NCI-H510A (cell line): ENCODE results near the gene PAIP2.
"Not testable (repeated sequence)": the region's sequence is repeated elsewhere in the genome, so short reads cannot be mapped to it uniquely, and the experiment has no call there.

ENCODE experiments used
- DNase-seq: peaks from one replicate; lab custom pipeline; 2025; lab: John Stamatoyannopoulos, UW

PAIP2 gene

DNA sequence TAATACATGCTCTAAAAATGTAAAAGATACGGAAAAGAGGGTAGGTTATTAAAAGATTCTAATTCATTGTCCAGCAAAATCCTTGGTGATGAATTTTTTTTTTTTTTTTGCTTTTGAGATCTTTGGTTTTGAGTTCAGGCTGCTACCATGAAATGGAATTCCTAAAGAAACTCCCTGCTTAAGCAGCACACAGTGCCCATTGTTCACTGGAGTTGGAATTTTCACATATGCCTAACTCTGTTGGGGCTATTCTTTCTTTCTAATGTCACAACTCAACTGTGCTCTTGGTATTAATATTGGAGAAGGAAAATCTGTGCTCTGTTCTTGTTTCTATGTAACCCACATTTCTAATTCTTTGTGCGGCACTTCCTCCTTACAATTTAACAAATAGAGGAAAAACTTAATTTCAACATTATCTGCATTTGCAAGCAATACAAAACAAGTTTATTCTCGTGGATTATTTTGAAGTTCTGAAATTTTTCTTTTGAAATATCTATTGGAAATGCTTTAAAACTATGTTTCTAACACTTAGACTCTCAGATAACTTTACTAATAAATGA, 26.5 kb upstream of the PAIP2 start:
- no peak for DNase-seq

DNA sequence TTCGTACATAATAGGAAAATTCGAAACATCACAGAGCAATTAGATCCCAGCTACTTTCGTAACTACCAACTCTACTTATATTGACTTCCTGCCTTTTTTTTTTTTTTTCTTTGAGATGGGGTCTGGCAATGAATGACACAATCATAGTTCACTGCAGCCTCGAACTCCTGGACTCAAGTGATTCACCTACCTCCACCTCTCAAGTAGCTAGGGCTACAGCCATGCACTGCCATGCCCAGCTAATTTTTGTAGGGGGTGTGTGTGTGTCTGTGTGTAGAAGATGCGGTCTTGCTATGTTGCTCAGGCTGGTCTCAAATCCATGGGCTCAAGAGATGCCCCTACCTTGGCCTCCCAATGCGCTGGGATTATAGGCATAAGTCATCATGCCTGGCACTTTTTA, 5.8 kb upstream of the PAIP2 start:
- no peak for DNase-seq

DNA sequence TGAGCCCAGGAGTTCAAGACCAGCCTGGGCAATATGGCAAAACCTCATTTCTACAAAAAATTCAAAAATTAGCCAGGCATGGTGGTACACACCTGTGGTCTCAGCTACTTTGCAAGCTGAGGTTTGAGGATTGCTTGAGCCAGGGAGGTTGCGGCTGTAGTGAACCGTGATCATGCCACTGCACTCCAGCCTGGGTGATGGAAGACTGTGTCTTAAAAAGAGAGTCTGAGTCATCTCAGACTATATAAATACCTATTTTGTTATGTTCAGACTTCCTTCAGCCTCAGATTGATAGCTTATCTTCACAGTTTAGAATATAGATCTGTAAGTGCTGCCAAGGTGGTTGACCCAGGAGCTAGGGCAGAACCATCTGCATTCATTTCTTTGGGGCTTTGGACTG, 1.6 kb upstream of the PAIP2 start:
- DNase-seq: no peak

DNA sequence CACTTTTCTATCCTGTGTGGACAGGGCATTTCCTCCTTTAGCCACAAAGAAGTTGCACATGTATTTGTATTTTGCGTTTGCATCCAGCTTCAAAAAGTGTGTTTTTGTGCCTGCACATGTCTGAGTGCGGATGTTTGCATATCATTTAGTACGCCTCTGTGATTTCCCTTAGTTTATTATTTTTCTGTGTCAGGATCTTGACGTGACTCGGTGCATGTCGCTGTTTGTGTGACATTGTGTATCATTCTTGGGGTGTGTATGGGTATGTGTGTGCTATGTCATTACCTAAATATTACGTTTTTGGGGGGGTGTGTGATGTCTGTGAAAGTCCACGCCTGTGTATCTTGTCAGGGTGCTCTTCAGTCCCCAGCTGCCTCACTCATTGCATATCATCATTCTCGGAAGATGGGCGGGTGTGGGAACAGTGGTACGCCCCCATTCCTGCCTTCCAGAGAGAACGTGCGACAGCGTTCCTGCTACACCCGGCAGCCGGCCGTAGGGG, 416 bp upstream of the PAIP2 start:
- DNase-seq: no peak

DNA sequence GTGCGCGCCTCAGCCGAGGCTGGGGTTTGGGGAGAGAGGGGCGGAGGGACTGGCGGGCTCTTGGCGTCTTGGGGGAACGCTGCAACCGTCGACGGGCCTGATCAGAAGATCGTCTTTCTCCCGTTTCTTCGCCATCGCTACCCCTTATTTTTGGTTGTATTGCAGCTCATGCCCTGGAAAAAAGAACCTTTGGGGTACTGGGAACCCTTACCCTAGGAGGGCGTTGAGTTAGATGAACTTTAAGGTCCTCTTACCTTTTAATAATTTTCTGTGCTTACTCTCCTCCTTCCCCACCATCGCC, 719 bp downstream of the PAIP2 start:
- no peak for DNase-seq

DNA sequence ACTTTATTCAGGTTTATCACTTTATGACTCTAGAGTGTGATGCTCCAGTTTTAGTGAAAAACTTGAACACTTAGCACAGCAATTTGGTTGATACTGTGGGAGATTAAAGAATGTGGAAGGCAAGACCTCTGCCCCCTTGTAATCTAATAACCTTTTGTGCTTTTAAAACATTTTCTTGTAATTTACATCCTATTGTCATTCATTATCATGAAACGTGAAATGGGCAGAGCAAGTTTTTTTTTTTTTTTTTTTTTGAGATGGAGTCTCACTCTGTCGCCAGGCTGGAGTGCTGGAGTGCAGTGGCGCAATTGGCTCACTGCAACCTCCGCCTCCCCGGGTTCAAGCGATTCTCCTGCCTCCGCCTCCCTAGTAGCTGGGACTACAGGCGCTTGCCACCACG, 1.8 kb downstream of the PAIP2 start:
- DNase-seq: no peak

DNA sequence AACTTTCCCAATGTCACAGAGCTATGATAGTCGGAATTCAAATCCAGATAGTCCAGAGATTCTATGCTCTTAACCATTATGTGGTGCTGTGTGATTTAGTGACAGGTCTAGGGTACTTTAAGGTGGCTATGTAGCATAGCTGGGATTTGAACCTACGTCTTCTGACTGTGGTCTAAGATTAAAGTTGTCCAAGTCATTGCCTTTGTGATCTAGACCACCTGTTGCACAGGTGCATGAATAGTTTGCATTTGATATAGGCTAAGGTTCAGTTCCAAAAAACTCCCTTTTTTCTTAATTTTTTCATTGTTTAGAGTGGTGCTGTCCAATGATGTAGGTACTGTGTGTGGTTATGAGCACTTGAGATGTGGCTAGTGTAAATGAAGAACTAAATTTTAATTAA, 2.5 kb downstream of the PAIP2 start:
- no peak for DNase-seq

DNA sequence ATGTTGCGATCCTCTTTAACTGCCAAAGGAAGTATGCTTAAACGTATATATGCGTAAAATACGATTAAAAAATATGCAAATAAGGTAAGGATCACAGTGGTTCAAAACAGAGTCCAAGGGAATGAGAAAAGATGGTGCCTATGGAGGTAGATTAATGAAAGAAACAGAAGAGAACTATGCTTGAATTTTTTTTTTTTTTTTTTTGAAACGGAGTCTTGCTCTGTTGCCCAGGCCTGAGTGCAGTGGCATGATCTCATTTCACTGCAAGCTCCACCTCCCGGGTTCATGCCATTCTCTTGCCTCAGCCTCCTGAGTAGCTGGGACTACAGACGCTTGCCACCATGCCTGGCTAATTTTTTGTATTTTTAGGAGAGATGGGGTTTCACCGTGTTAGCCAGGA, 3.8 kb downstream of the PAIP2 start:
- DNase-seq: not testable (repeated sequence)

DNA sequence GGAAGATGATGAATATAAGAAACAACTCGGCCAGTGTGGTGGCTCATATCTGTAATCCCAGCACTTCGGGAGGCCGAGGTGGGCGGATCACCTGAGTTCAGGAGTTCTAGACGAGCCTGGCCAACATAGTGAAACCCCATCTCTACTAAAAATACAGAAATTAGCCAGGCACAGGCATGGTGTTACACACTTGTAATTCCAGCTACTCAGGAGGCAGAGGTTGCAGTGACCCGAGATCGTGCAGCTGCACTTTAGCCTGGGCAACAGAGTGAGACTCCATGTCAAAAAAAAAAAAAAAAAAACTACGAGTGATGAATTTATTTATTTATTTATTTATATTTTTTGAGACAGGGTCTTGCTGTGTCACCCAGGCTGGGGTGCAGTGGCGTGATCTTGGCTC, 6.2 kb downstream of the PAIP2 start:
- not testable (repeated sequence) for DNase-seq

DNA sequence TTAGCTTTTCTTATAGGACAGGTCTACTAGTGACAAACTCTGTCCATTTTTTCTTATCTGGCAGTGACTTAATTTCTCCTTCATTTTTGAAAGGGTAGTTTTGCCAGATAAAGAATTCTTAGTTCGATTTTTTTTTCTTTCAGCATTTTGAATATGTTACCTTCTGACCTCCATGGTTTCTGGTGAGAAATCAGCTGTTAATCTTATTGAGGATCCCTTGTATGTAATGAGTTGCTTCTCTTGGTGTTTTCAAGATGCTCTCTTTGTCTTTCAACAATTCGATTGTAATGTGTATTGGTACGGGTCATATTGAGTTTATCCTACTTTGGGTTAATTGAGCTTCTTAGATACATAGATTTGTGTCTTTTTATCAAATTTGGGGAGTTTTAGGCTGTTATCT, 12.5 kb downstream of the PAIP2 start:
- no peak for DNase-seq

DNA sequence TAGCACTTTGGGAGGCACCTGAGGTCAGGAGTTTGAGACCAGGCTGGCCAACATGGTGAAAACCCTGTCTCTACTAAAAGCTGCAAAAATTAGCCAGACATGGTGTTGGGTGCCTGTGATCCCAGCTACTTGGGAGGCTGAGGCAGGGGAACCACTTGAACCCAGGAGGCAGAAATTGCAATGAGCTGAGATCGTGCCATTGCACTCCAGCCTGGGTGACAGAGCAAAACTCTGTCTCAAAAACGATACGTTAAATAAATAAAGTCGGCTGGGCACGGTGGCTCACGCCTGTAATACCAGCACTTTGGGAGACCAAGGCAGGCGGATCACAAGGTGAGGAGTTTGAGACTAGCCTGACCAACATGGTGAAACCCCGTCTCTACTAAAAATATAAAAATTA, 14.2 kb downstream of the PAIP2 start:
- not testable (repeated sequence) for DNase-seq

DNA sequence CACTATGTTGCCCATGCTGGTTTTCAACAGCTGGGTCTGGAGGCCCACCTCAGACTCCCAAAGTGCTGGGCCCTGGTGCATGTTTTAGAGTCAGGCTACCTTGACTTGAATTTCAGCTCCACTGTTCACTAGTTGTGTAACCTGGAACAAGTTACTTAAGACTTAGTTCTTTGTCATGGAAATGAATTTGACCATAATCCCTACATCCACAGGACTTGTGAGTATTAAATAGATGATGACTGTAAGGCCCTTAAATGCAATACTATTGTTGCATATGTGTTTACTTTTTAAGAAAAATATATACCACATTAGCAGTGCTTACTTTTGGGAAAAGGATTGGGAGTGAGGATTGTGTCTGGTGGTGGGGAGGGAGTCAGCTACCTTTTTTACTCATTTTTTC, 16.4 kb downstream of the PAIP2 start:
- no peak for DNase-seq

DNA sequence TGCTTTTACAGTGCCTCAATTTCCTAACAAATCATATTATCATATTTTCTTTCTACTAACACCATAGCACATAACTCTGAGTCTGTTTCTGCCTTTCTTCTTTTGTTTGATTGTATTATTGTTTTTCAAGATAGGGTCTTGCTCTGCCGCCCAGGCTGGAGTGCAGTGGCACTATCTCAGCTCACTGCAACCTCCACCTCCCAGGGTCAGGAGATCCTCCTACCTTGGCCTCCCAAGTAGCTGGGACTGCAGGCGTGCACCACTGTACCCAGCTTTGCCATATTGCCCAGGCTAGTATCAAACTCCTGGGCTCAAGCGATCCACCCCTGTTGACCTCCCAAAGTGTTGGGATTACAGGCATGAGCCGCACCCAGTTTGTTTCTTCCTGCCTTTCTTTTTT, 18.7 kb downstream of the PAIP2 start:
- DNase-seq: no peak

DNA sequence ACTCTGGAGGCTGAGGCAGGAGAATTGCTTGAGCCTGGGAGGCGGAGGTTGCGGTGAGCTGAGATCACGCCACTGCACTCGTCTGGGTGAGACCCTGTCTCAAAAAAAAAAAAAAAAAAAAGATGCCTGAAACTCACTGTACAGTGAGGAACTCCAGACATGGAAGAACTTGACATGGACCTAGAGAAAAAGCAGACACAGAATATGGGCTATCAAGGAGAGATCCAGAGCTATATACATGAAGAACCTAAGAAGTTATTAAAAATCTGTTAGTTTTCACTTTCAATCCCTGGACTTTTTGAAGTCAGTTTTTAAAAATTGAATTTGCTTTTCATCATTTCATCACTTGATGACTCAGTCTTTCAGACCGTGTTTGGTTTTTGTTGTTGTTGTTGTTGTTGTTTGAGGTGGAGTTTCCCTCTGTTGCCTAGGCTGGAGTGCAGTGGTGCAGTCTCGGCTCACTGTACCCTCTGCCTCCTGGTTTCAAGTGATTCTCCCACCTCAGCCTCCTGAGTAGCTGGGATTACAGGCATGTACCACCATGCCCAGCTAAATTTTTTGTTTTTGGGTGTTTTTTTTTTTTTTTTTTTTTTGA, 20.3 kb downstream of the PAIP2 start:
- DNase-seq: no peak

DNA sequence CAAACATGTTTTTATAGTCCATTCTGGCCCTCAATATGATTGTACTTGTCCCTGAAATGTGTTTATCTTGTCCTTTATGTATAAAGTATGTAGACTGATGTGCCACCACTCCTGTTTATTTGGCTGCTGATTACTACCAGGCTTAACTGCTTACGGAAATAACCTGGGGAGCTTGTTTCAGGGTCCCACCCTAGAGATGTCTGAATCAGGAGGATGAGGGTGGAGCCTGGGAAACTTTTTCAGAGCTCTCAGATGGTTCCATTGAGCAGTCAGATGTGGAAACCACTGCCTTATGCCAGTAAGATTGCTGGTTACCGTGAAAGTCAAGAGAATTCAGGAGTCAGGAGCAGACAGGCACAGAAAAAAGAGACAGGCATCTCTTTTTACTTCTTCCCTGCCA, 22.3 kb downstream of the PAIP2 start:
- DNase-seq: no peak

DNA sequence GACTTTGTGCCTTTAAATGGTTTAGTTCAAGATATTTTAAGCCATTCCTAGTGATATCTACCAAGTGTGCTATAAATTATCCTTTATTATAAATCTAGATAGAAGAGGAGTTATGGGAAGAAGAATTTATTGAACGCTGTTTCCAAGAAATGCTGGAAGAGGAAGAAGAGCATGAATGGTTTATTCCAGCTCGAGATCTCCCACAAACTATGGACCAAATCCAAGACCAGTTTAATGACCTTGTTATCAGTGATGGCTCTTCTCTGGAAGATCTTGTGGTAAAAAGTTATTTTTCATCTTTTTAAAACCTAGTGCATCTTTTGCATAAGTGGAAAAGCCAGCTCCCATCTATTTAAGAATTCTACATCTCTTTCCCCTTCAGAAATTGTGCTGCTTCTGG, 22.8 kb downstream of the PAIP2 start:
- no peak for DNase-seq

DNA sequence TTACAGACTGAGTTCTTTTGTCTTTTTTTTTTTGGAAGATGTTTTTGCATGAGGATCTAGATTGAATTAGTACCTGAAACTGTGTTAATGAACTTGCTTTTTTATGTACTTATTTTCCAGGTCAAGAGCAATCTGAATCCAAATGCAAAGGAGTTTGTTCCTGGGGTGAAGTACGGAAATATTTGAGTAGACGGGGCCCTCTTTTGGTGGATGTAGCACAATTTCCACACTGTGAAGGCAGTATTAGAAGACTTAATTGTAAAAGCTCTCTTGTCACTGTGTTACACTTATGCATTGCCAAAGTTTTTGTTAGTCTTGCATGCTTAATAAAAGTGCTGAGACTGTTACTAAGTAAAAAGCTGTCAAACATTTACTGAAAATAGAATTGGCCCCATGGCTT, 27.0 kb downstream of the PAIP2 start:
- no peak for DNase-seq

DNA sequence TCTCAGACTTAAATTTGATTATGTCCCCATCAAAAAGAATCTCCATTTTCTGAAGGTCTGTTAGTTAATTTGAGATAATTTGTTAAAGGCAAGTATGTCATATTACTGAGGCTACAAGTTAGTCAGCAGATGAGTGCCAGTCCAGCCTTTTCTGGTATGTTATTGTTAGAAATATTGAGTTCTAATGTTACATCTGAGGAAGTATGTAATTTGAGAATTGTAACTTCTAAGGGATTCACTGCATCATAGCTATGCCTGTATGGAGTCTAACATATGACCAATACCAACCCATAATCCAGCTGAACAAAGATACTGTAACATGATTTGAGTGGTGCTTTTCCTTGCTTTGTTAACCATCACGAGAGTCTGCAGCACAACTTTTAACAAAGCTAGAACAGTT, 27.5 kb downstream of the PAIP2 start:
- DNase-seq: no peak

DNA sequence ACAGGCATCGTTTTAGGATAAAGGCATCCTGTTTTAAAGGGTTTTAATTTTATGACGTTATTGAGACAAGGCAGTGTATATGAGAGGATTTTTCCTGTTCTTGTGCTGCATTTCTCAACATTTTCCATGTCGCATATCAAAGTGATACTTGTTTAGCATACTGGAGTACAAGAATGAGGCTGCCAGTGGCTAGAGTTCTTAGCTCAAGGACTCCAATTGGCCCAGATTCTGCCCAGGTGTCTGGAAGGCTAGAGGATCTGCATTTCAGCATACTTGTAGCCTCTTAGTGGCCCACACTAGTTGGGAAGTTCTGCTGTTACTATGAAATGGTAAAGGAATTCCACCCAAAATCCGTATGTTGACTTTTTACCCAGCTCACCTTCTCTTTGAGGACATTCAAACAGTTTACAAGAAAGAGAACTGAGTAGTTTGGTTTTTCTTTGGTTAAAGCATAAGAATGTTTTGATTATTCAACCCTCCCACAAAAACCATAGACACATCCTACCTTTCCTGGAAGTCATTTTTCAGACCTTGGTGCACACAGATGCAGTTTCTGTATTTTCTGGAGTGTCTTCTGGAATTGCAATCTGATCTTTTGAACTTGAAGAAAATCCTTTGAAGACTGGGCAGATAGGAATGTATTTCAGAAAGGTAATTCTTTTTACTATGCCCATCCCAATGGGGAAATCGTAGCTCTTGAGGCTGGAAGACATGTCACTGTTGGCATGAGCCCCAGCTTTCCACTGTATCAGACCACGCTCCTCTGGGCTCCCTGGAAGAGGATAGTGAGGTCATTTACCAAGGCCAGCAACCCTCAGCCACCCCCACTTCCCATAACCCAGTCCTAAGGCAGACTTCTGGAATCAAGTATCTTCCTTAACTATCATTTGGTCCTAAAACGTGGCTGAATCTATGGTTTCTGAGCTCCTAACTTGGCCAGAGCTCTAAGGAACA, 30.1 kb downstream of the PAIP2 start:
- no peak for DNase-seq

DNA sequence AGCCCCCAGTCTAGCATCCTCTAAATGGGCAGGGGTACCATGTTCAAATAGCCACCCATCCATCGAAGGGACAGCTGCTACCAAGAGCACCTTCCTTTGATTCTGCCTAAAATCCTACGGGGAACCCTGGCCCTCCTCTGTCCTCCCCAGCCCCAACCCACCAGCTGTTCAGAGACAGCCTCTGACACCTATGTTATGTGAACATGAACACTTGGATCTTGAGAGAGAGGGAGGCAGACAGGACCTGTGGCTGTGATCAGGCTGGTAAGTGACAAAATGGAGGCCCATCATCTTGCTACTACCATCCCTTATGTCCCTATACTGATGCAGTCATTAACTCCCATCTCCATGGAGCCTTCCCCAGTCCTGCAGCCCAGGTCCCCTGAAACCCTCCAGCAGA, 33.3 kb downstream of the PAIP2 start:
- DNase-seq: no peak

DNA sequence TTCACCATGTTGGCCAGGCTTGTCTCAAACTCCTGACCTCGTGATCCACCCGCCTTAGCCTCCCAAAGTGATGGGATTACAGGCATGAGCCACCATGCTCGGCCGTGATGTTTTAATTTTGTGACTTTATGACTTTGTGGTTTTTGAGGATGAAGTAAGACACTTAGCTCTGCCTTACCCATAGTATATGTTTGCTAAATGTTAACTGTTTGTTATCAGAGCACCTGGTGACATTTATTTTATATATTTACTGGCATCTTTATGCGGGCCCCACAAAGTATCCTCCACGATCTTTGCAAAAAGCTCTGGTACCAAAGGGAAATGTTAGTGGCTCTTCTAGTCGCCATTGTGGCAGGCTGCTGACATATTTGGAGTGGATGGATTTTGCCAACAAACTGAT, 34.7 kb downstream of the PAIP2 start:
- no peak for DNase-seq

DNA sequence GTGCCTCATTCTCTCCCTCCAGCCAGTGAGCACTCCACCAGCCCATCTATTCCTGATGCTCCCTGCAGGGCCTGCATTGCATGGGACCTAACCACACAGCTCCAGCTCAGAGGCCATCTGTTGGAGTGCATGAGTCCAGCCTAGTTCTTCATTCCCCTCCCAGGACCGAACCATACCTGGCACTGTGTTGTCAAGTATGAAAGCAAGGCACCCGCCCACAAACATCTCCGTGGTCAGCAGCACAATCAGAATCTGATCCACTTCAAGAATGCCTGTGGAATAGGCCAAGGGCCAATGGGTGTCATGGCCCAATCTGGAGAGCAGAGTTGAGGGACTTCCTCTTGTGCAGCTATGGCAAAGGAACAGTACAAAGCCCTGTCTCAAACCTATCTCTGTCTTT, 35.6 kb downstream of the PAIP2 start:
- no peak for DNase-seq

DNA sequence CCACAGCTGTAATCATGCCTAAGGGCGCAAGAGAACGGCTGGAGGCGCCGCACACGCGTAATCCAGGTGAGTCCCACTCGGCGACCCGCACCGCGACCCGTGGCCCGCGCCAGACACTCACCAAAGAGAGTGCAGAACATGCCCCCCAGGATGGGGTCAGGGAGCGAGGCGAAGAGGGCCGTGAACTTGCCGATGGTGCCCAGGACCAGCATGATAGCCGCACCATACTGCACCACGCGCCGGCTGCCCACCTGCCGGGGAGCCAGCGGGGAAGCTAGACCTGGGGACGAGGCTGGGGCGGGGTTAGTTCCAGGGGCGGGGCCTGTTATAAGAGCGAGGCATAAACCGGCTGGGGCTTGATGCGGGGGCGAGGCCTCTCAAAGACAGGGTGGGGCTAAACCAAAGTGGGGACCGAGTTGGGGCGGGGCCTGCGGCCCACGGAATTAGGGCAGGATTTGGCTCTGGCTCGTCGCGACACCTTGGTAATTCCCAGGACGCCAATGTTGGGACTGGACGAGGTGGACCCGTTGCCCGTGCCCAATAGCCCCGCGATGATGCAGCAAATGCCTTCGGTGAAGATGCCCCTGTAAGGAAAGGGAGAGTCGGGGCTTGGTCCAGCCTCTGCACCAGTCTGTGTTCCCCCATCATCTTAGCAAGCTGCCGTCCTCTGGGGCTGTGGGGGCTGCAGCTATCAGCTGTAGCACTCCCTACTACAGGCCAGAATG, 36.6 kb downstream of the PAIP2 start:
- DNase-seq: no peak
